GM18951 (cell line): ENCODE measurements around the gene TBC1D9B.
"Not testable (repeated sequence)": the region's sequence is repeated elsewhere in the genome, so short reads cannot be mapped to it uniquely, and the experiment has no call there.

Experiments used
- POLR2A ChIP-seq: IDR thresholded peaks from 4 replicates; pipeline ENCODE4 v1.6.1; 2011; ENCODE audit warnings: mild to moderate bottlenecking; ENCODE audit not compliant: insufficient read length, insufficient read depth; ENCODE audit errors: extremely low read depth
- in situ Hi-C: fragments of 300-500 bp; cut with MboI; formaldehyde crosslinking; loops from one replicate; pipeline ENCODE4 v1.12.0; 2022; ENCODE audit warnings: low sequenced_read_pairs, mixed read lengths, inconsistent platforms; ENCODE audit not compliant: unreplicated experiment

The TBC1D9B gene

DNA sequence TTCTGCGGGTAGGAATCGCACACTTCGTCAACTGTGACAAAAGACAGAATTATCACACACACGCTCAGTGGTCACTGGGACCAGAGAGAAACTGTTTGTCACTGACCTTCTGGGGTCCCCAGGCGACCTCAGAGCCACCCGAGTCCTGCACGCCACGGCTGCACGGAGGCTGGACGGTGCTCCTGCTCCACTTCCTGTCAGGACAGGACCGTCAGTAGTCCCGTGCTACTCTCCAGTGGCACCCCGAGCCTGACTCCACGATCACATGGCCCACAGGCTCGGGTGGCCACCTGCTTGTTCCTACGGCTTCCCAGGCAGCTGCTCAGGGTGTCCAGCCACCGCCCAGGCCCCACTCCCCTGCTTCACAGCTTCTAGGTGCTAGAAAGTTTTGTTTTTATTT lies 66.9 kb downstream of the TBC1D9B start:
- in situ Hi-C loops, result no loop called here
- TF ChIP-seq POLR2A, result no peak

DNA sequence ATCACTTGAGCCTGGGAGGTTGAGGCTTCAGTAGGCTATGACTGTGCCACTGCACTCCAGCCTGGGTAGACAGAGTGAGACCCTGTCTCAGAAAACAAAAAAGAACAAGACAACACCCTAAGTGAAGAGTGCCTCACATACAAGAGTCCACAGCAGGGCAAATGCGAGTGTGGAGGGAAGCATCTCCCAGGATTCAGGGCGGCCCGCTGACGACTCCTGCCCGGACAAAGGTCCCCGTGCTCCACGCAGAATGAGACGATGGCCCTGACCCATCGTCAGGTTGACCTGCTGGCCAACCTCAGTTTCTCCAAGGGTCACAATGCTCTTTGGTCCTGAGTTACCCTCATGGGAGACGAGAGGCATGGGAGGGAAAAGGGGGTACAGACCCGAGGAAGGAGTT lies 67.4 kb downstream of the TBC1D9B start:
- TF ChIP-seq POLR2A, result no peak
- in situ Hi-C loops, result no loop called here

DNA sequence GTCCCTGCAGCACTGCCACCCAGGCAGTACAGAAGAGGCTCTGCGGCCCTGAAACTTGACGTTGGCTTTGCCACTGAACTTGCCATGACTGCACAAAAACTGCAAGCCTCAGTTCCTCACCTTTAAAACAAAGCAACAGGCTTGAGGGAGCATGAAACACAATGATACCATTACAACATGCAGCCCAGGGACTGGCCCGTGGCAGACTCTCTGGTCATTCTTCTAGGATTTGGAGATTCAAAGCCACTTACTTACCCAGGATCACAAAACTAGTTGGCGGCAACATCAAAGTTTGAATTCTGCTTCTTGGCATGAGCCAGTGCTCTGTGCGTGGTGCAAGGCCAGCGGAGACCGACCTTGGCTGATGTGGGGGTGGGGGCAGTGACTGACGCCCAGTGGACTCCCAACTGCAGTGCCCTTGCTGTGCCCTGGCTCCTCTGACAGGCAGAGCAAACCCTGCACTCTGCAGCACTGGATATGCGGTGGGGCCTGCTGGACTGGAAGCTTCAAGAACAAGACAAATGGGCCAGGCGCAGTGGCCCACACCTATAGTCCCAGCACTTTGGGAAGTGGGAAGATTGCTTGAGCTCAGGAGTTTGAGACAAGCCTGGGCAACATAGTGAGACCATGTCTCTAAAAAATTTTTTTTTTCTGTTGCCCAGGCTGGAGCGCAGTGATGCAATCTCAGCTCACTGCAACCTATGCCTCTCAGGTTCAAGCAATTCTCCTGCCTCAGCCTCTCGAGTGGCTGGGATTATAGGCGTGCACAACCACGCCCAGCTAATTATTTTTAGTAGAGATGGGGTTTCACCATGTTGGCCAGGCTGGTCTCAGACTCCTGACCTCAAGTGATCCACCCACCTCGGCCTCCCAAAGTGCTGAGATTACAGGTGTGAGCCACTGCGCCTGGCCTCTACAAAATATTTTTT lies 68.1 kb downstream of the TBC1D9B start:
- in situ Hi-C loops, result no loop called here
- no peak for TF ChIP-seq POLR2A

DNA sequence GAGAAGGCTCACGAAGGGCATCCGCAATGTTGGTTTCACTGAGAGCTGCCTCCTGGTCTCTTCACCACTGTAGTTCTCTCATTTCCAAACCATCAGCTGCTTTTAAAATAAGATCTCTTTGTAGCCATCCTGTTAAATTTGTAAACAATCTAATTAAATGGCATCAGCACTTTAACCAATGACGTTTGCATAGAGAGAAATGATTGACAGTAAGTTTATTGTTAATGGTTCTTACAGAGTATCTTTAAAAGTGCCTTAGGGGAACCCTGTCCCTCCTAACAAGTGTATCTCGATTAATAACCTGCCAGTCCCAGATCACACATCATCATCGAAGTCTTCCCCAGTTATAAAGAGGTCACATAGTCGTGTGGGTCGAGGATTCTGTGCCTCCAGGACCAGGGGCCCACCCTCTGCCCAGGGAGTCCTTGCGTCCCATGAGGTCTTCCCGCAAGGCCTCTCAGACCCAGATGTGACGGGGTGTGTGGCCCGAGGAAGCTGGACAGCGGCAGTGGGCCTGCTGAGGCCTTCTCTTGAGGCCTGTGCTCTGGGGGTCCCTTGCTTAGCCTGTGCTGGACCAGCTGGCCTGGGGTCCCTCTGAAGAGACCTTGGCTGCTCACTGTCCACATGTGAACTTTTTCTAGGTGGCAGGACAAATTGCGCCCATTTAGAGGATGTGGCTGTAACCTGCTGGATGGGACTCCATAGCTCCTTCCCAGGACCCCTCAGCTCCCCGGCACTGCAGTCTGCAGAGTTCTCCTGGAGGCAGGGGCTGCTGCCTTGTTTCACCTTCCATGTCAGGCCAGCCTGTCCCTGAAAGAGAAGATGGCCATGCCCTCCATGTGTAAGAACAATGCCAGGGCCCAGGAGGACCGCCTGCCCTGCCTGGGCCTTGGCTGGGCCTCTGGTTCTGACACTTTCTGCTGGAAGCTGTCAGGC lies 70.4 kb downstream of the TBC1D9B start:
- no peak for TF ChIP-seq POLR2A
- in situ Hi-C loops, result no loop called here

DNA sequence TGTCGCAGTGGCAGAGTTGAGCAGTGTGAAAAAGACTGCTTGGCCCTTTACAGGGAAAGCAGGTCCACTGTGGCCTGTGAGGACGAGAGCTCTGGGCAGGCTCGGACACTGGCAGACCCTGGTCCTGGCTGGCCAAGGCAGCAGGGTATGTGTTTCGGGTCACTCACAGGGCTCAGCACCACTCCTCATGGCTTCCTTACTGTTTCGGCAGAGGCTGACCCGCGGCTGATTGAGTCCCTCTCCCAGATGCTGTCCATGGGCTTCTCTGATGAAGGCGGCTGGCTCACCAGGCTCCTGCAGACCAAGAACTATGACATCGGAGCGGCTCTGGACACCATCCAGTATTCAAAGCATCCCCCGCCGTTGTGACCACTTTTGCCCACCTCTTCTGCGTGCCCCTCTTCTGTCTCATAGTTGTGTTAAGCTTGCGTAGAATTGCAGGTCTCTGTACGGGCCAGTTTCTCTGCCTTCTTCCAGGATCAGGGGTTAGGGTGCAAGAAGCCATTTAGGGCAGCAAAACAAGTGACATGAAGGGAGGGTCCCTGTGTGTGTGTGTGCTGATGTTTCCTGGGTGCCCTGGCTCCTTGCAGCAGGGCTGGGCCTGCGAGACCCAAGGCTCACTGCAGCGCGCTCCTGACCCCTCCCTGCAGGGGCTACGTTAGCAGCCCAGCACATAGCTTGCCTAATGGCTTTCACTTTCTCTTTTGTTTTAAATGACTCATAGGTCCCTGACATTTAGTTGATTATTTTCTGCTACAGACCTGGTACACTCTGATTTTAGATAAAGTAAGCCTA lies 71.3 kb downstream of the TBC1D9B start:
- peak; percentile 18 for TF ChIP-seq POLR2A
- in situ Hi-C loops, result no loop called here

DNA sequence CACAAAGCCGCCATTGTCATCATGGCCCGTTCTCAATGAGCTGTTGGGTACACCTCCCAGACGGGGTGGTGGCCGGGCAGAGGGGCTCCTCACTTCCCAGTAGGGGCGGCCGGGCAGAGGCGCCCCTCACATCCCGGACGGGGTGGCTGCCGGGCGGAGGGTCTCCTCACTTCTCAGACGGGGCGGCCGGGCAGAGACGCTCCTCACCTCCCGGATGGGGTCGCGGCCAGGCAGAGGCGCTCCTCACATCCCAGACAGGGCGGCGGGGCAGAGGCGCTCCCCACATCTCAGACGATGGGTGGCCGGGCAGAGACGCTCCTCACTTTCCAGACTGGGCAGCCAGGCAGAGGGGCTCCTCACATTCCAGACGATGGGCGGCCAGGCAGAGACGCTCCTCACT lies 72.8 kb downstream of the TBC1D9B start:
- in situ Hi-C loops, result not testable (repeated sequence)

DNA sequence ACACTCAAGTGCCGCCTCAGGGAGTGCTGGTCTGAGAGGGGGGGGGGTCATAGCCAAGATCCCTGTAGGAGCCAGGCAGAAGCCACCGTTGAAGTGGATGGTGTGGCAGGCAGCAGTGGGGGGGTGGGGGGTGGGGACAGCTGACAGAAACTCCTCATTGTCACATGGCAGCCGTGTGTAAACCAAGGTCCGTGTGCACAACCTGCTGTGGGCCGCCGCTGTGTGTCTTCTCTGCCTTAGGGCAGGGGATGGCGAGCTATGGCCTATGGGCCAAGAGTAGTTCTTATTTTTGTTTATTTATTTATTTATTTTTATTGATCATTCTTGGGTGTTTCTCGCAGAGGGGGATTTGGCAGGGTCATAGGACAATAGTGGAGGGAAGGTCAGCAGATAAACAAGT lies 73.6 kb downstream of the TBC1D9B start:
- in situ Hi-C loops, result no loop called here
- no peak for TF ChIP-seq POLR2A

DNA sequence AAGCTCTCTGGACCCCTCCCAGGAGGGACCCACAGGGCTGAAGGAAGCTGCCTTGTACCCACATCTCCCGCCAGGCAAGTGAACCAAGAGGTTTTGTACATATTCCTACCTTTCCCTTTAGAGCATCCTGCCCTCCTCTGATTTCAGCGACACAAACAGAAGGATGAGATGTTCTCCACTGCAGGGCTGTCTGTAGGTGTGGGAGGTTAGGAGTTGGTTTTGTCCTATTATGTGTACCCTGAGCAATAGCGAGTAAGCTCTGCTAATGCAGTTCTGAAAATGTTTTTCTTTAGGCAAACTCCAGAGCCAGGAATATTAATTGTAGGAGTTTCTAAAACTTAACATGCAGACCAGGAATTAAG lies 74.0 kb downstream of the TBC1D9B start:
- in situ Hi-C loops, result no loop called here
- no peak for TF ChIP-seq POLR2A

DNA sequence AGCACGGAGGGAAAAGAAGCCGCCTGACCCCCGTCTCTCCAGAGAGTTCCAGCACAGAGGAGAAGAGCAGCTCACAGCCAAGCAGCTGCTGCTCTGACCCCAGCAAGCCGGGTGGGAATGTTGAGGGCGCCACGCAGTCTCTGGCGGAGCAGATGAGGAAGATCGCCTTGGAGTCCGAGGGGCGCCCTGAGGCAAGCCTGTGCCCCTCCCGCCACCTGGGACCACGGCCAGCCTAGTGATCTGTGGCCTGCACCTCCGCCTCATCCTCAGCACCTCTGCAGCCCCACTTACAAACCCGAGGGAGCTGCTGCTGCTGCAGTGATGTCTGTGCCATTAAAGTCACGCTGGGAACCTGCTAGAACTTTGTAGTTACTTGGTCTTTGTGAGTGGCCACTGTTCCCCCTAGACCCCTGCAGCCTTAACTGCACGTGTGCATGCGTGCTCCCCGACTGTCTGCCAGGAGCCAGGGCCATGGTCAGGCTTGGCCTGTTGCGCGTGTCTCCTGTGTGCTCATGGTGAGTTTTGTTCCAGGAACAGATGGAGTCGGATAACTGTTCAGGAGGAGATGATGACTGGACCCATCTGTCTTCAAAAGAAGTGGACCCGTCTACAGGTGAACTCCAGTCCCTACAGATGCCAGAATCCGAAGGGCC lies 74.5 kb downstream of the TBC1D9B start:
- in situ Hi-C loops, result no loop called here
- no peak for TF ChIP-seq POLR2A

DNA sequence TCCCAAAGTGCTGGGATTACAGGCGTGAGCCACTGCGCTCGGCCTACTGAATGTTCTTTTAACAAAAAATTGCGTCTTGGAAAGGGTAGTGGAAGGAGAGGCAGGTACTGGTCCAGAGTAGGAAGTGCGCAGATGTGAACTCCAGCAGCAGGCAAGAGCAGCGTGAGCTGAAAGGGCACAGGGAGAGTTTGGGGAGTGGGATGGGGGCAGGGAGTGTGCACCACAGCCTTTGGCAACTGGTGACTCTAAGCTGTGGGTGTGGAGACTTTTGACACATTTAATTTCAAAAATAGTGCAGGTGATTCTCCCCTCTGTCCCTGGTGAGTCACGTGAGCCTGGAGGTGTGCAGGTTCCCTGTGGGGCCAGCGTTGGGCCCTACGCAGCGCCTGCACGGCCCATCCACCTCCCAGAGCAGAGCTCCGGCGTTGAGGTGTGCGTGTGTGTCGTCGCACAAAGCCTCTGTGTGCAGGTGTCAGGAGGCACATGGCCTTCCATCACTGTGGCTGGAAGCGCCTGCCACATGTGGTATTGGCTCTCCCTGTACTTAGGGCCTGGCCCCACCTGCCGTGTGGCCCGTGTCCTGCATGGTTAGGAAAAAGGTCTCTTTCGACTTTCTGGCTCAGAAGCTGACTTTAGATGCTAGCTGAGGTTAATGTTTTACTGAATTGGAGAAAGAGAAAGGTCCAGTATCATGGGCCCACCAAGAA lies 75.5 kb downstream of the TBC1D9B start:
- TF ChIP-seq POLR2A, result no peak
- in situ Hi-C loops, result no loop called here

DNA sequence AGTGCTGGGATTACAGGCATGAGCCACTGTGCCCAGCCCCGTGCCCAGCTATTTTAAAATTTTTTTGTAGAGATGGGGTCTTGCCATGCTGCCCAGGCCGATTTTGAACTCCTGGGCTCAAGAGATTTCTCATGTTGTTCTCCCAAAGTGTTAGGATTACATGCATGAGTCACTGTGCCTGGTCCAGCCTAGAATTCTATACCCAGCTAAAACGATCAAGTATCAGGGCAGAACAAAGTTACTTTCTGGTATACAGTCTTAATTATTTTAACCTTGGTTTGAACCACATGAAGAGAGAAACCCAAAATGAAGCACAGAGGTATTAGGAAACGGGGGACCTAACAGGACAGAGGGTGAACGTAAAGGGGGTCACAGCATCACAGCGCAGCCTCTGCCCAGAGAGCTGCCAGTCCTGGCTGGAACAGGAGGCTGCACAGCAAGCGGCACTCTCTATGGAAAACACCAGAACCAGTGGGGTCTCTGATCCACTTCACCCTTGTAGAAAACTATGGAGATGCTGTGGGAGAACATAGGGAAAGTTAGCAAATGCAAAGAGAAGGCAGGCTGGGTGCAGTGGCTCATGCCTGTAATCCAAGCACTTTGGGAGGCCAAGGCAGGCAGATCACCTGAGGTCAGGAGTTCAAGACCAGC lies 76.8 kb downstream of the TBC1D9B start:
- no peak for TF ChIP-seq POLR2A

More for the DNA sequence above, 76.8 kb downstream of the TBC1D9B start:
- in situ Hi-C loops, result no loop called here
